Activated T-cell treated with anti-CD3 and anti-CD28 coated beads for 24 hours (primary cell): ENCODE data around the gene ETV2.
"Not testable (repeated sequence)": the region's sequence is repeated elsewhere in the genome, so short reads cannot be mapped to it uniquely, and the experiment has no call there.

Experiments
- DNase-seq: peaks from one replicate; pipeline ENCODE4 v3.0.0-alpha.2; 2020; ENCODE audit warnings: low read depth

The ETV2 gene

GRCh38 chr19:35657904-35658700 lies 16.6 kb downstream of the ETV2 start:
- DNase-seq = no peak

DNA sequence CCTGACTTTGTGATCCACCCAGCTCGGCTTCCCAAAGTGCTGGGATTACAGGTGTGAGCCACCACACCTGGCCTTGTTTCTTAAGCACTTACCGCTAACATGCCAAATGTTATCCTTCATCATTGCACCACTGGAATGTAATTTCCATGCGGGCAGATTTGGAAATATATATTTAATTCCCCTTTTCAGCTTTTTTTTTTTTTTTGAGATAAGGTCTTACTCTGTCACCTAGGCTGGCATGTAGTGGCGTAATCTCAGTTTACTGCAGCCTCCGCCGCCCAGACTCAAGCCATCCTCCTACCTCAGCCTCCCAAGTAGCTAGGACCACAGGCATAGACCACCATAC lies 20.4 kb downstream of the ETV2 start:
- DNase-seq = no peak

GRCh38 chr19:35663981-35664380 lies 22.4 kb downstream of the ETV2 start:
- DNase-seq = no peak

GRCh38 chr19:35665157-35665556 lies 23.6 kb downstream of the ETV2 start:
- DNase-seq = no peak

- DNase-seq = no peak
These were observed 24.1 kb downstream of the ETV2 start for GRCh38 chr19:35665604-35666003.

- DNase-seq = no peak
These were observed 24.8 kb downstream of the ETV2 start, which contains the start of gene UPK1A for GRCh38 chr19:35666251-35666913. Gene UPK1A, plus strand, starts transcription at chr19:35666517. Its CDS starts 296 bp downstream, at chr19:35666813.

- no peak for DNase-seq
These were observed 28.0 kb downstream of the ETV2 start for GRCh38 chr19:35669566-35669965.

DNA sequence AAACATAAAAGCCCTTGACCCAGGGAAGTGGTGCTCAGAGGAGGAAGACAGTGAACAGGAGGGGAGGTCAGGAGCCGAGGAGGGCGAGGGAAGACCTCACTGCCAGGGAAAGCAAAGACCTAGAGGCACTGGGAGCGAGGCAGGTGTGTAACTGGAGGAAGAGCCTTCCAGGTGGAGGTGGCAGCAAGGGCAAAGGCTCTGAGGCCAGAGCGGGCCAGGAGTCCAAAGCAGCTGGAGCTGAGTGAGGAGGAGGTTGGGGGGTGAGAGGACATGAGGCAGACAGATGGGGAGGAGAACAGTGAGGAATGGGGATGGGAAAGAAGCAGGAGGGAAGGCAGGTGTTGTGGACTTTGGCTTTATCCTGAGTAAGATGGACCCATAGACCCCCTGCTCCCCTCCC lies 28.4 kb downstream of the ETV2 start:
- DNase-seq = no peak

DNA sequence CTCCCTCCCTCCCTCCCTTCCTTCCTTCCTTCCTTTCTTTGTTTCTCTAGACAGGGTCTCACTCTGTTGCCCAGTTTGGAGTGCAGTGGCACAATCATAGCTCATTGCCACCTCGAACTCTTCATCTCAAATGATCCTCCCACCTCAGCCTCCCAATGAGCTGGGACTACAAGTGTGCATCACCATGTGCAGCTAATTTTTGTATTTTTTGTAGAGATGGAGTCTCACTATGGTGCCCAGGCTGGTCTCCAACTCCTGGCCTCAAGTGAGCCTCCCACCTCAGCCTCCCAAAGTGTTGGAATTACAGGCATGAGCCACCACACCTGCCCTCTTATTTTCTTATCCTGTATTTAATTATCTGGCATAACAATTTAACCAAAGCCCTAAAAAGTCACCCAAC lies 29.1 kb downstream of the ETV2 start:
- DNase-seq = no peak

- DNase-seq = no peak
These were observed 30.3 kb downstream of the ETV2 start for GRCh38 chr19:35671818-35672217.

DNA sequence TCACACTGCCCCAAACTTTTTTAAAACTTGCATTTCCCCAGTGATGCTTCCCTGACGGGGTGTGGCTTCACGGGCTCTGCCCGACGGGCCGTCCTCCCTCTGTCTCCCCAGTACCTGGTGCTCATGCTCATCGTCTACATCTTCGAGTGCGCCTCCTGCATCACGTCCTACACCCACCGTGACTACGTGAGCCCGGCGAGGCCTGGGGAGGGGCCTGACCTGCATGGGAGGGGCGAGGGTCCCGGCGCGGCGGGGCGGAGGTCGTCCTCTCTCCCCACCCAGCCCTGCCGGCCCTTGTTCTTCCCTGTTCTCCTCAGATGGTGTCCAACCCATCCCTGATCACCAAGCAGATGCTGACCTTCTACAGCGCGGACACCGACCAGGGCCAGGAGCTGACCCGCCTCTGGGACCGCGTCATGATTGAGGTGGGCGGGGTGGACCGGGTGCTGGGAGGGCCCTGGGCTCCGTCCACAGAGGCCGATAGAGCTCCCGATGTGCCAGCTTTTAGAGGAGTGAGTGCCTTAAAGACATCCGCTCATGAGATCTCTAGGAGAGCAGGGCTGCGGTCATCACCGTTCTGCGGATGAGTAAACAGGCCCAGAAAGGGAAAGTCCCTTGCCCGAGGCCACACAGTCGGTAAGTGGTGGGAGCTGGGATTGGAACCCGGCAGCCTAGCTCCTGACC lies 31.7 kb downstream of the ETV2 start:
- peak; percentile 27 for DNase-seq

GRCh38 chr19:35675589-35676140 lies 34.1 kb downstream of the ETV2 start:
- no peak for DNase-seq

DNA sequence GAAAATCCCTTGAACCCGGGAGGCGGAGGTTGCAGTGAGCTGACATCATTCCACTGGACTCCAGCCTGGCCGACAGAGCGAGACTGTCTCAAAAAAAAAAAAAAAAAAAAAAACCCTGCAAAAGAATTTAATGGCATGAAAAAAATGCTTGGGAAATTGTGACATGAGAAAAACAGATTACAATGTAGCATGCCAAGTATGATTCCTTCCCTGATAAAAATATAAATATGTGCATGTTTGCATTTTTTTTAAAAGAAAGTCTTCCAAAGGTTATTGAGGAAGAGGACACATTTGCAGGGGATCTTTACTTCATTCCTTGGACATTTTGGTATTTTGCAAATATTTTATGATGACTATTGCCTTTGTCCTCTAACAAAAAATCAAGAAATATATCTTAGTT lies 48.3 kb downstream of the ETV2 start:
- DNase-seq = no peak

DNA sequence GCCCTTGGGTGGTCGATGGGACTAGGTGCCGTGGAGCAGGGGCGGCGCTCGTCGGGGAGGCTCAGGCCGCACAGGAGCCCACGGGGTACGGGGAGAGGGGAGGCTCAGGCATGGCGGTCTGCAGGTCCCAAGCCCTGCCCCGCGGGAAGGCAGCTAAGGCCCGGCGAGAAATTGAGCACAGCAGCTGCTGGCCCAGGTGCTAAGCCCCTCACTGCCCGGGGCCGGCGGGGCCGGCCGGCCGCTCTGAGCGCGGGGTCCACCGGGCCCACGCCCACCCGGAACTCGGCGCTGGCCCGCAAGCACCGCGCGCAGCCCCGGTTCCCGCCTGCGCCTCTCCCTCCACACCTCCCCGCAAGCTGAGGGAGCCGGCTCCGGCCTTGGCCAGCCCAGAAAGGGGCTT lies 49.6 kb downstream of the ETV2 start:
- not testable (repeated sequence) for DNase-seq

DNA sequence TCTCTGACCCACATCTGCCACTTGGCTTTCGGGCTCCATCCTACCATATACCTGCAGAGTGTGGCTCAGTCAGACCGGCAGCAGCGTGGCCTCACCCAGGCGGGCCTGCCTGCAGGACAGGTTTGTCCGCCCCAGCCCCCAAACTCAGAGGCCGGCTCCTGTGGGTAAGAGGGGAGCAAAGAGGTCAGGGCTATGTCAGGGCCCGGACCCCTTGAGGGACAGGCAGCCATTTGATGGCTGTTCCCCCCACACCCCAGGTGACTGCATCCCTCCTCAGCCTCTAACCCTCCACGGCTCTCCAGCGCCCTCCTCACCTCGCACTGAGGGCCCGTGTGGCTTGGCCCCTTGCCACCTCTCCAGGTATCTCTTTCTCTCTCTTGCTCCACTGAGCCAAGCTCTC lies 50.5 kb downstream of the ETV2 start:
- DNase-seq = no peak

GRCh38 chr19:35693422-35693821 lies 51.9 kb downstream of the ETV2 start:
- no peak for DNase-seq

DNA sequence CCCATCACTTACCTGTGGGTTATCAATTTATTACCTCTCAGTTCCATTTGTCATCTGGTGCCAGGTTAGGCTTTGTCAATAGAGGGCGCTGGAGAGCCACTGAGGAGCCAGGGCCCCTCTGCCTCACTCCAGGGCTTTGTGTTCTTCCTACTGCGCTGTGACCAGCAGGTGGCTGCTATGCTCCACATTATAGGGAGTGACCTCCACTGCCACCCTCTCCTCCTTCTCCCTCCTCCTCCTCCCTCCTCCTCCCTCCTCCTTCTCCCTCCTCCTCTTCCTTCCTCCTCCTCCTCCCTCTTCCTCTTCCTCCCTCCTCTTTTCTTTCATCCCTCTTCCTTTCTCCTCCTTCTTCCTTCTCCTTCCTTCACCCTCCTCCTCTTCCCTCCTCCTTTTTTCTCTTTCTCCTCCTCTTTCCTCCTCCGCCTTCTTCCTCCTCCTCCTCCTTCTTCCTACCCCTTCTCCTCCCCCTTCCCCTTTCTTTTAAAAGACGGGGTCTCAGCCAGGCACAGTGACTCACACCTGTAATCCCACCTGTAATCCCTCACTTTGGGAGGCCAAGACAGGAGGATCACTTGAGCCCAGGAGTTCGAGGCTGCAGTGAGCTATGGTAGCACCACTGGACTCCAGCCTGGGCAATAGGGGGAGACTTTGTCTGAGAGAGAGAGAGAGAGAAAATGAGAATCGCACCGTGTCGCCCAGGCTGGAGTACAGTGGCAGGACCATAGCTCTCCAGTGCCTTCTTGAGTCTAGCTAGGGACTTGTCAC lies 52.5 kb downstream of the ETV2 start:
- peak; percentile 86 for DNase-seq
